CD4-positive, alpha-beta T cell treated with Interleukin-21 for 1 hour (primary cell): Measurements from ENCODE around the gene CDK1.
"Not testable (repeated sequence)": the region's sequence is repeated elsewhere in the genome, so short reads cannot be mapped to it uniquely, and the experiment has no call there.

Experiments used
- DNase-seq: peaks from one replicate; pipeline ENCODE4 v3.0.0-alpha.2; 2020

Gene CDK1

GRCh38 chr10:60818134-60818770, 40.0 kb downstream of the CDK1 start:
- DNase-seq = no peak

- no peak for DNase-seq
Measured at GRCh38 chr10:60819271-60819670, 41.0 kb downstream of the CDK1 start.

- no peak for DNase-seq
Measured at GRCh38 chr10:60820093-60820754, 41.9 kb downstream of the CDK1 start.

- DNase-seq = no peak
Measured at GRCh38 chr10:60821656-60822055, 43.4 kb downstream of the CDK1 start.

- no peak for DNase-seq
Measured at GRCh38 chr10:60822809-60823208, 44.5 kb downstream of the CDK1 start.

- no peak for DNase-seq
Measured at GRCh38 chr10:60823324-60823723, 45.0 kb downstream of the CDK1 start.

GRCh38 chr10:60825520-60825919, 47.2 kb downstream of the CDK1 start:
- DNase-seq = no peak

GRCh38 chr10:60827791-60828488, 49.7 kb downstream of the CDK1 start:
- no peak for DNase-seq

- DNase-seq = no peak
Measured at GRCh38 chr10:60828489-60828852, 50.2 kb downstream of the CDK1 start.

- not testable (repeated sequence) for DNase-seq
Measured at GRCh38 chr10:60832136-60832535, 53.9 kb downstream of the CDK1 start.

GRCh38 chr10:60834401-60834800, 56.1 kb downstream of the CDK1 start:
- no peak for DNase-seq

GRCh38 chr10:60835049-60835448, 56.8 kb downstream of the CDK1 start:
- no peak for DNase-seq

- DNase-seq = not testable (repeated sequence)
Measured at GRCh38 chr10:60841227-60841626, 62.9 kb downstream of the CDK1 start.

- DNase-seq = no peak
Measured at GRCh38 chr10:60842694-60843093, 64.4 kb downstream of the CDK1 start.
